ENCODE results near the gene SYCP3.

SYCP3 gene

DNA sequence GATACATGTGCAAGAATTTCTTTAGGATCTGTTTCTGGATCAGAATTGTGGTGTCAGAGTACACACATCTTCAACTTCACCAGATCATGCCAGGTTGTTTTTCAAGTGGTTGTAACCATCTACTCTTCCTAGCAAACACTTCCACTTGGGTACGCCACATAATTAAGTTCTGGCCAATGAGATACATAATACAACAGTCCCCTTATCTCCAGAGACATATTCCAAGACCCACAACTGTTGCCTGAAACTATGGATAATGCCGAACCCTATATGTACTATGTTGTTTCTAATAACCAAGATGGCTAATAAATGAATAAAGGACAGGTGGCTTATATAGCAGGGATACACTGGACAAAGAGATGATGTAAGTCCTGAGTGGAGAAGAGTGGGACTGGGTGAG is 44.3 kb downstream of the SYCP3 start:
- Histone ChIP-seq H3K27me3 (ENCODE audit: insufficient read depth, poor library complexity, severe bottlenecking) (no peaks in the 10 kb centered on the region), H3K9me3 (ENCODE audit: severe bottlenecking) (no peaks in the 10 kb centered on the region), H3K4me3 (ENCODE audit: severe bottlenecking) (no peak overlapping the region), H3K36me3 (ENCODE audit: low read depth) (no peaks in the 10 kb centered on the region), H3K27ac (ENCODE audit: poor library complexity, severe bottlenecking) (no peak overlapping the region), H3K4me1 (ENCODE audit: insufficient read depth, poor library complexity, severe bottlenecking) (peaks cover 3% of the 10 kb centered on the region)
- ATAC-seq (ENCODE audit: low read depth) = no peak
- no peak for DNase-seq (ENCODE audit: low spot score)
- TF ChIP-seq, protein P1, sequence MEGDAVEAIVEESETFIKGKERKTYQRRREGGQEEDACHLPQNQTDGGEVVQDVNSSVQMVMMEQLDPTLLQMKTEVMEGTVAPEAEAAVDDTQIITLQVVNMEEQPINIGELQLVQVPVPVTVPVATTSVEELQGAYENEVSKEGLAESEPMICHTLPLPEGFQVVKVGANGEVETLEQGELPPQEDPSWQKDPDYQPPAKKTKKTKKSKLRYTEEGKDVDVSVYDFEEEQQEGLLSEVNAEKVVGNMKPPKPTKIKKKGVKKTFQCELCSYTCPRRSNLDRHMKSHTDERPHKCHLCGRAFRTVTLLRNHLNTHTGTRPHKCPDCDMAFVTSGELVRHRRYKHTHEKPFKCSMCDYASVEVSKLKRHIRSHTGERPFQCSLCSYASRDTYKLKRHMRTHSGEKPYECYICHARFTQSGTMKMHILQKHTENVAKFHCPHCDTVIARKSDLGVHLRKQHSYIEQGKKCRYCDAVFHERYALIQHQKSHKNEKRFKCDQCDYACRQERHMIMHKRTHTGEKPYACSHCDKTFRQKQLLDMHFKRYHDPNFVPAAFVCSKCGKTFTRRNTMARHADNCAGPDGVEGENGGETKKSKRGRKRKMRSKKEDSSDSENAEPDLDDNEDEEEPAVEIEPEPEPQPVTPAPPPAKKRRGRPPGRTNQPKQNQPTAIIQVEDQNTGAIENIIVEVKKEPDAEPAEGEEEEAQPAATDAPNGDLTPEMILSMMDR (IDR thresholded peaks at IDR 0.05; ENCODE audit: poor library complexity, severe bottlenecking) = no peak

DNA sequence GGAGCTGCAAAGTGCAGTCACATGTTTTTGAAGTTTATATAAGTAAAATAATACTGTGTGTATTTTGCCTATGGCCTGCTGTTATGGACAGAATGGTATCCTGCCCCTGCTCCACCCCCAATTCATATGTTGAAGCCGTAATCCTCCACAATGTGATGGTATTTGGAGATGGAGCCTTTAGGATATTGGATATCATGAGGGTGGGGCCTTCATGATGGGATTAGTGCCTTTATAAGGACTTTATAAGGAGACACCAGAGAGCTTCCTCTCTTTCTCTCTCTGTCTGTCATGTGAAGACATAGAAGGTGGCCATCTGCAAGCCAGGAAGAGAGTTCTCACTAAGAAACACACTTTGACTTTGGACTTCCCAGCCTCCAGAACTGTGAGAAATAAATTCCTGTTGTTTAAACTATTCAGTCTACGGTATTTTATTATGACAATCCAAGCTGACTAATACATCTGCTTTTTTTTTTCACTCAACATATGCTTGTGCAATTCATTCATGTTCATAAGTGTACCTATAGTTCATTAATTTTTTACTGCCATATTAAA is 44.9 kb downstream of the SYCP3 start:
- peaks cover 3% of the 10 kb centered on the region for H3K4me1 ChIP-seq (ENCODE audit: insufficient read depth, poor library complexity, severe bottlenecking)
- no peak for DNase-seq (ENCODE audit: low spot score)
- TF ChIP-seq, protein P1 (IDR thresholded peaks at IDR 0.05; ENCODE audit: poor library complexity, severe bottlenecking) = no peak
- H3K27ac ChIP-seq (ENCODE audit: poor library complexity, severe bottlenecking) = no peak overlapping the region
- no peak for ATAC-seq (ENCODE audit: low read depth)
- no peaks in the 10 kb centered on the region for H3K27me3 ChIP-seq (ENCODE audit: insufficient read depth, poor library complexity, severe bottlenecking)
- H3K4me3 ChIP-seq (ENCODE audit: severe bottlenecking) = no peak overlapping the region
- H3K9me3 ChIP-seq (ENCODE audit: severe bottlenecking) = no peaks in the 10 kb centered on the region
- H3K36me3 ChIP-seq (ENCODE audit: low read depth) = no peaks in the 10 kb centered on the region

DNA sequence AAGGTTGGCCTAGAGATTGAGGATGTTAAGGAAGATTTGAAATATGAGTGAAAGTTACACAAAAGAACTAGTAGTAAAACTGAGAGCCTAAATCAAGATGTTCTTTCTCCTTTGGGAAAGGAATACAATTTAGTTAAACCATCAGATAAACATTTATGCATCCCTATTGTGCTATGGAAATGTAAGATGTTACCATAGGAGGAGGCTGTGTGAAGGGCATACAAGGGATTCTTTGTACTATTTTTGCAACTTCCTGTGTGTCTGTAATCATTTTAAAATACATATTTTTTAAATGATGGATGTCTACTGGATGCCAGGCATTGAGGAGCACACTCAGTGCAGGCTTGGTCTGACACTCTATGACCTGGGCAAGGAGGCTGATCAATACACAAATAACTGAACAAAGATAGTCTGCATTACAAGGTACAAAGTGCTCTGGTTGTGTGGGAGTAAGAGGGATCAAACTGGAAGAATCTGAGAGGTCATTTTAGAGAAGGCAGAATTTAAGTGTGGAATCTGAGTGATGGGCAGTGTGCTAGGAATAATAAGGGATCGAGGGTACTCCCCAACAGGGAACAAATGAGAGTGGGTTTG is 47.7 kb downstream of the SYCP3 start:
- TF ChIP-seq, protein P1 (IDR thresholded peaks at IDR 0.05; ENCODE audit: poor library complexity, severe bottlenecking) = no peak
- H3K4me1 ChIP-seq (ENCODE audit: insufficient read depth, poor library complexity, severe bottlenecking) = no peaks in the 10 kb centered on the region
- H3K4me3 ChIP-seq (ENCODE audit: severe bottlenecking) = no peak overlapping the region
- no peaks in the 10 kb centered on the region for H3K36me3 ChIP-seq (ENCODE audit: low read depth)
- ATAC-seq (ENCODE audit: low read depth) = no peak
- no peaks in the 10 kb centered on the region for H3K27me3 ChIP-seq (ENCODE audit: insufficient read depth, poor library complexity, severe bottlenecking)
- no peak for DNase-seq (ENCODE audit: low spot score)
- H3K27ac ChIP-seq (ENCODE audit: poor library complexity, severe bottlenecking) = no peak overlapping the region
- no peaks in the 10 kb centered on the region for H3K9me3 ChIP-seq (ENCODE audit: severe bottlenecking)

DNA sequence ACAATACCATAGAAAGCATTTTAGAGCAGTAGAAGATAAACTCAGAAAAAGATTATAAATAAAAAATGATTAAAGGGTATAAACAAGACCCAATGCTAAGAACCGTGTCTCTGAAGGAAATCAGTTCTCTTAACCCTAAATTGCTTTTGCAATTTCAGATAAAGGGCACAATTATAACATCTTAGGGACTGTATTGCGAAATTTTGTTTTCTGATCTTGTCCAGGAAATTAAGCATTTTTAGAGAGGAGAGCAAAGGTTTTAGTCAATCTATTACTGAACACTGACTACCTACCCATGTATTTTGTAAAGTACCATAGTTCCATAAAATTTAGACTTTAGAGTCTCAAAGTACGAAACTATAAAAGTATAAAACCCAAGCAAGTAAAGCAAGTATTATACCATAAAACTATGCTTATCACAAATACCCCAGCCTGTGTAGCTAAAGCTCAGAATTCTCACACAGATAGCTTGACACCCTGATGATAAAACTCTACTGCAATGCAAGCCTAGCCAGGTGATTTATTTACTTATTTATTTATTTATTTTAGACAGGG is 48.6 kb downstream of the SYCP3 start:
- Histone ChIP-seq H3K36me3 (ENCODE audit: low read depth) (no peaks in the 10 kb centered on the region), H3K4me1 (ENCODE audit: insufficient read depth, poor library complexity, severe bottlenecking) (no peaks in the 10 kb centered on the region), H3K27ac (ENCODE audit: poor library complexity, severe bottlenecking) (no peak overlapping the region), H3K4me3 (ENCODE audit: severe bottlenecking) (no peak overlapping the region), H3K27me3 (ENCODE audit: insufficient read depth, poor library complexity, severe bottlenecking) (no peaks in the 10 kb centered on the region), H3K9me3 (ENCODE audit: severe bottlenecking) (no peaks in the 10 kb centered on the region)
- TF ChIP-seq, protein P1 (IDR thresholded peaks at IDR 0.05; ENCODE audit: poor library complexity, severe bottlenecking) = no peak
- no peak for ATAC-seq (ENCODE audit: low read depth)
- no peak for DNase-seq (ENCODE audit: low spot score)

DNA sequence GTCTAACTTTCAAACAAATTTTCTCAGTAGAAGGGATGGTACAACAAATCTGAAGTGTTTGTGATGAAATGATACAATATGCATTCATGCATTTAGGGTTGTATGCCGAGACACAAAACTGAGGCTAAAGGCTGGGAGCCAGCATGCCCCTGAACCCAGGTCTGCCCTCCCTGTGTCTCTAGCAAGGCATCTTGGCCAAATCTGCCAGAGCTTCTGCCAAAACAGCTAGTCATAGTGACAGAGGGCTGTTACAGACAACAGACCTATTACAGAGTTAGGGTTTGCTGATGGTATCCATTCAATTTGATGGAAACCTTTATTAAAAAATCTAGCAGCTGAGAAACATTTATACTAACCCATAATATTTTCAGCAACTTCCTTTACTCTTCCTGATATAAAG is 53.1 kb downstream of the SYCP3 start:
- no peak overlapping the region for H3K4me3 ChIP-seq (ENCODE audit: severe bottlenecking)
- H3K9me3 ChIP-seq (ENCODE audit: severe bottlenecking) = no peaks in the 10 kb centered on the region

More for the DNA sequence above, 53.1 kb downstream of the SYCP3 start:
- Histone ChIP-seq H3K36me3 (ENCODE audit: low read depth) (no peaks in the 10 kb centered on the region), H3K27ac (ENCODE audit: poor library complexity, severe bottlenecking) (no peak overlapping the region), H3K4me1 (ENCODE audit: insufficient read depth, poor library complexity, severe bottlenecking) (no peaks in the 10 kb centered on the region), H3K27me3 (ENCODE audit: insufficient read depth, poor library complexity, severe bottlenecking) (peaks cover 4% of the 10 kb centered on the region)
- TF ChIP-seq, protein P1 (IDR thresholded peaks at IDR 0.05; ENCODE audit: poor library complexity, severe bottlenecking) = no peak
- ATAC-seq (ENCODE audit: low read depth) (no peak), DNase-seq (ENCODE audit: low spot score) (no peak)

All from RWPE2 (cell line).